ENCODE data around the gene HELZ.
"Not testable (repeated sequence)": the region's sequence is repeated elsewhere in the genome, so short reads cannot be mapped to it uniquely, and the experiment has no call there.

HELZ gene

DNA sequence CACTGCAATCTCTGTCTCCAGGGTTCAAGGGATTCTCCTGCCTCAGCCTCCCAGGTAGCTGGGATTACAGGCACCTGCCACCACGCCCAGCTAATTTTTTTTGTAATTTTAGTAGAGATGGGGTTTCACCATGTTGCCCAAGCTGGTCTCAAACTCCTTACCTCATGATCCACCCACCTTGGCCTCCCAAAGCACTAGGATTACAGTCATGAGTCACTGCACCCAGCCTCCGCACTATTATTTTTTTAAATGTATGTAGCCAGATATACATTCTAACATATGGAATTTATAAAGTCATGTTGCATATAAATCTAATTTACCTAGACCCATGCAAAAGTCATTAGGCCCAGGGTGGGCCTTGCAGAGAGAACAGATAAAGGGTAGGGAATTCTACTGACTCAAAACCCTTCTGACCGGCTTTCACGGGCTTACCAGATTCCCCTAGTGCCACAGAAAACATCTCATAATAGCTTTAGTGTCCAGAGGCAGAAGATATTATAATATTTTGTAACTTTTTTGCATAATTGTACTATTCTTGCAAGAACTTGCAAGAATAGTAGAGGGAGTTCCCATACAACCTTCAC, 20.5 kb upstream of the HELZ start:
- no peak for DNase-seq (ENCODE audit: low read depth)

DNA sequence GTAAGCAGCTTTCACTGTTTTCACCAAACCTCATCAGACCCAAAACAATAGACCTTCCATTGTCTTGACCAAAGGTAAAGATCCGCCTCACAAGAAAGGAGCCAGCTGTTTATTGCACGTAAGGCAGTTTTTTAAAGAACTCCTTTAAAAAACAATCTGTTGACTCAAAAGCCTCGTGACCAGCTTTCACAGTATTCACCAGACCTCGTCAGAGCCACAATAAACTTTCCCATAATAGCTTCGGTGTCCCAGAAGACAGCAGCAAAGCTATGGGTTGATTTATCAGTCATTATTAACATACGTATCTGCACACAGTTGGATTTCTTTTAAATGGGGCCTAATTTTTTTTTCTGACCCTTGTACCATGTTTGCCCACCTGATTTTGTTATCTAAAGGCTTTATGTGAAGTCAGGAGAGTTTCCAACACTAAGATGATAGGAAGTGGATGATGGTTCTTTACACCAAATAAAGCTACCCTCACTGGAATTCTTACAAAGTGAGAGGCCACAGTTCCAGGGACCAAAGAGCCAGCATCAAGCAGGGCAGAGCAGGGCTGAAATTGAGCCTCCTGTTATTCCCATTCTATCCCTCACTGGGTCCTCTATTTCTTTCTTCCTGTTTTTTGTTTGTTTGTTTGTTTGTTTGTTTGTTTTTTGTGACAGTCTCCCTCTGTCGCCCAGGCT, 17.6 kb upstream of the HELZ start:
- no peak for DNase-seq (ENCODE audit: low read depth)

DNA sequence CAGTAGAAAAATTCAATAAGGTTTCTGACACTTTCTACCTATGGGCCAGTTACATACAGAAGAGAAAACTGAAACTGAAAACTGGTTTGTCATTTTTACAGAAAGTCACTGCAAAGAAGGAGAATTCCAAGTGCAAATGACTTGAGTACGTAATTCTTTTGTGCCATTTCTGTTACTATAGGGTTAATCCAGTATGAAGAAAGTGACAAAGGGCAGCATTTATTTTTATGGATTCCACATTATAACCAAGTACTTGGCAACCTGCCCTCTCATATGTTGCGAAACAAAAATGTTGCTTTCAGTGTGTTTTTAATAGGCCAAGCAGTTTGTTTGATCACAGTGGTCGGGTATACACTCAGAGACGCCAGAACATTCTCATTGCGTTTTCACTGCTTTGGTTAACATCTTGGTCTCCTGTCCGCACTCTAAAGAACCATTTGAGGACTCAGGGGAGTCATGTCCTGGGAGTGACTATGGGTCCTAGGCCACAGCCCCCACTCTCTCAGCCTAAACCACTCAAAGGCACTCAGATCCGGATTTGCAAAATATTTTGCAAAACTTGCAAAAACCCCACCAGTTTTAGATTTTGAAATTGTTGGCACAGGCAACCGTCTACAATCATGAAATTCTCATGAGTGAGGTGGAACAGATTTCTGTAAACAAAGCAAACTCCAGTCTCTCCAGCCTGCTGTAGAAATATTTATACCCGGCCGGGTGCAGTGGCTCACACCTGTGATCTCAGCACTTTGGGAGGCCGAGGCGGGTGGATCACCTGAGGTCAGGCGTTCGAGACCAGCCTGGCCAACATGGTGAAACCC, 15.4 kb upstream of the HELZ start:
- peak; percentile 88 for DNase-seq (ENCODE audit: low read depth)

DNA sequence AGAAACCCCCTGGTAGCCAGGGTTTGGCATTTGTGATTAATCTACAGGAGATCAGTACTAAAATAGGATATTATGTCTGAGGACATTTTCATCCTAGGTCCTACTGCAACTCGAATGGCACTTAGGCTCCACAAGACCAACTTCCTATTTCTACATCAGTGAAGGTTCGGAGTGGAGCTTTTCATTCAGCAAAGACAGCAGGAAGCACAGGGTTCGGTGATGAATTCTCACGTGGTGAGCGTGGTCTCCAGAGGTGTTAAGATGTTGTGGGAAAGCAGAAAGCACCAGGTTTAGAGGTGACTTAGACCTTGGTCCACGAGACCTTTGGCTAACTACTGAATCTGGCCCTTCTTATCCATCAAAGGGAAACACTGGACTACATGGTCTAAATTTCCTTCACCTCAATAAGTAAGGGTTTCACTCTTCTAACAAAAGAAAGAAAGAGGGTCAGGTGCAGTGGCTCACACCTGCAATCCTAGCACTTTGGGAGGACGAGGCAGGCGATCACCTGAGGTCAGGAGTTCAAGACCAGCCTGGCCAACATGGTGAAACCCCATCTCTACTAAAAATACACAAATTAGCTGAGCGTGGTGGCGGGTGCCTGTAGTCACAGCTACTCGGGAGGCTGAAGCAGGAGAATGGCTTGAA, 13.9 kb upstream of the HELZ start:
- DNase-seq (ENCODE audit: low read depth) = no peak

DNA sequence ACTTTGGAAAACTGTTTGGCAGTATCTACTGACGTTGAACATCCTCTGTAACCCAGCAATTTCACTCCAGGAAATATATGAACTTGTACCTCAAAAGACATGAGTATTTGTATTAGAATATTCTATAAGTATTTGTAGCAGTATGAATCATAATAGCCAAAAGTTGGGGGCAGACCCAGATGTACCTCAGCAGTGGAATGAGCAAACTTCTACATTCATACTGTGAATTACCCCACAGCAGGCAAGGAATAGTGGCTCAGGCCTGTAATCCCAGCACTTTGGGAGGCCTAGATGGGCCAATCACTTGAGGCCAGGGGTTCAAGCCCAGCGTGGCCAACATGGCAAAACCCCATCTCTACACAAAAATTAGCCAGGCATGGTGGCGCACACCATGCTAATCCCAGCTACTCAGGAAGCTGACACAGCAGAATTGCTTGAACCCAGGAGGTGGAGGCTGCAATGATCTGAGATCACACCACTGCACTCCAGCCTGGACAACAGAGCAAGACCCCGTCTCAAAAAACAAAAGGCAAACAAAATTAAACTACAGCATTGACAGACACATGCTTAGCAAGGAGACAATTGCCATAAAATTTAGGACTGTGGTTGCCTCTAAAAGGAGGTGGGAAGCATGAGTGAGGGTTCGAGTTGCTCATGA, 11.2 kb upstream of the HELZ start:
- no peak for DNase-seq (ENCODE audit: low read depth)

DNA sequence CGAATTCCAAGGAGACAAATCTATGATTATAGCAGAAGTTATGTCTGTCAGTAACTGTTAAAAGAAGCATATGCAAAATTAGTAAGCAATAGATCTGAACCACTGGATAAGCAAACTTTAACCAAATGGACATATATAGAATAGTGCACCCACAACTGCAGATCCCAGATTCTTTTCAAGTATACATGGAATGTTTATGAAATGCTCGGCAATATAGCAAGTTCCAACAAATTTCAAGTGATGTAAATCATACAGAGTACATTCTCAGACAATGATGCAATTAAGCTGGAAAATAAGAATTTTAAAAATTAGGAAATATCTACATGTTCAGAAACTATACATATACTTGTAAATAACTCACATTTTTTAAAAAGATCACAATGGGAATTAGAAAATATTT, 8.4 kb upstream of the HELZ start:
- peak; percentile 62 for DNase-seq (ENCODE audit: low read depth)

DNA sequence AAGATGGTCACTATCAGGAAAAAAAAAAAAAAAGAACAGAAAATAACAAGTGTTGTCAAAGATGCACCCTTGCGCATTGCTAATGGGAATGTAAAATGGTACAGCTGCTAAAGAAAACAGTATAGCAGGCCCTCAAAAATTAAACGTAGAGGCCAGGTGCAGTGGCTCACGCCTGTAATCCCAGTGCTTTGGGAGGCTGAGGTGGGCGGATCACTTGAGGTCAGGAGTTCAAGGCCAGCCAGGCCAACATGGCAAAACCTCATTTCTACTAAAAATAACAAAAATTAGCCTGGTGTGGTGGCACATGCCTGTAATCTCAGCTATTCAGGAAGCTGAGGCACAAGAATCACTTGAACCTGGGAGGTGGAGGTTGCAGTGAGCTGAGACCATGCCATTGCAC, 6.6 kb upstream of the HELZ start:
- DNase-seq (ENCODE audit: low read depth) = not testable (repeated sequence)

DNA sequence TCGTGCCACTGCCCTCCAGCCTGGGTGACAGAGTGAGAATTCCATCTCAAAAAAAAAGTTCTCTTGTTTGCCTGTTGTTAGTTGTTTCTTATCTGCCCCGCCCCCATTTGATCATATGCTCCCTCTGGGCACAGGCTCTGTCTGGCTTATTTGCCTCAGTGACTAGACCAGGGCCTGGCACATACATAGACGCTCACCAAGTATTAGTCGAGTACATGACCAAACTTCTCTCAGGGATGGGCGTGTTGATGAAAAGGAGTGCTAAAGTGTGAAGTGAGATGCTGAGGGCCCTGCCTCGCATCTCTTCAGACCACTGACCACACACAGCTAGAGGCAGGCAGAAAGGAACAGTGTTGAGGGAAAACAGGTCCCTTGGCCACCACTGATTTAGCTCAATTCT, 3.3 kb upstream of the HELZ start:
- DNase-seq (ENCODE audit: low read depth) = no peak

DNA sequence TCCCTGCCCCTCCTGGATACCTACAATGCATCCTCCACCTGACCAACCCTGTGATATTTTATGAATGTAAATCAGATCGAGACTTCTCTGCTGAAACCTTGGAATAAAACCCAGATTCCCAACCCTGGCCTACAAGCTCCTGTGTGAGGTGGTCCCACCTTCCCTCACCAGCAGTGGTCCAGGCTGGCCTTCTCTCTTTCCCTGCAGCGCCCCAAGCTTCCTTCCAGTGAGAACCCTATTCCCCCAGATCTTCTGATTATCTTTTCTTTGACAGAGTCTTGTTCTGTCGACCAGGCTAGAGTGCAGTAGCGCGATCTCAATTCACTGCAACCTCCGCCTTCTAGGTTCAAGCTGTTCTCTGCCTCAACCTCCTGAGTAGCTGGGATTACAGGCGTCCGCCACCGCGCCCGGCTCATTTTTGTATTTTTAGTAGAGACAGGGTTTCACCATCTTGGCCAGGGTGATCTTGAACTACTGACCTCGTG, 2.5 kb upstream of the HELZ start:
- DNase-seq (ENCODE audit: low read depth) = no peak

DNA sequence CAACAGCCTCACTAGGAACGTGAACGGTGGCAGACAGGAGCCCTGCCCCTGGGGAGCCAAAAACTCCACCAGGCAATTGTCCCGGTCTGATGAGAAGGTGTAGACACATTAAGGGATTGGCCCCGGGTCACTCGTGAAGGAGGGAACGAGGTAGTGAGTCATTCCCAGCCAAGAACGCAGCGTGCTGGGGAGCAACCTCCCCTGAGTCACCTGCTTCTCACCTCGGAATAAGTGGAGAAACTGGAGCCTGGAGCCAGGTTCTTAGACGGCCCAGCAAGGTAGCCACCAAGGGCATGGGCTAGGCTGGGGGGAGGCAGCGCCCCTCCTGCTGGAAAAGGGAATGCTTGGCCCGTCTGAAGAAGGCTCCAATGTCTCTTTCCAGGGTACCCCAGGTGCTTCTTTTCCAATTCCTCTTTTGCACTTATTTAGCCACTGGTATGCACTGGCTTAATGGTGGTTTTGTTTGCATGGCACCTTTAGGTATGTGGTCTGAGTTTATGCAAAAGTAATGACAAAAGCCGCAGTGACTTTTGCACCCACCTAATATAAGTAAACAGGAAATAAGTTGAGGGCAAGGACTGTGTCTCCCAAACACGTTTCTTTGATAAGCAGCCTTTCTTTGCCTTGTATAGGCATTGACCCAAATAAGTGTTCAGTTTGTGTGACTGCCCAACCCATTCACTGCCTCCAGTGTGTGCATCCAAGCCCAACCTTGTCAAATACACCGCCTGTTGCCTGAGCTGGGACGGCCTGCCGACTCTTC, 1.8 kb upstream of the HELZ start:
- peak; percentile 74 for DNase-seq (ENCODE audit: low read depth)

DNA sequence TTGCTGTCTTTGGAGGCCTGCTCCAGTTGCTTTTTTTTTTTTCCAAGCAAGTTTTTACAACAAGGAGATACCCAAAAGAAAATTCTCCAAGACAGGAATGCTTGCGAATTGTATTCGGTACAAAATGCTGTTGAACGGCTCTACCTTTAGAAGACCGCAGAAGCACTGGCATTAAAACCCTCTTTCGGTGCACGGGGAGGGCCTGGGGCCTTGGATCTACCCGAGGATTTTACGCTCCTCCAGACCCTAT, 1.3 kb upstream of the HELZ start:
- DNase-seq (ENCODE audit: low read depth) = peak; percentile 20

DNA sequence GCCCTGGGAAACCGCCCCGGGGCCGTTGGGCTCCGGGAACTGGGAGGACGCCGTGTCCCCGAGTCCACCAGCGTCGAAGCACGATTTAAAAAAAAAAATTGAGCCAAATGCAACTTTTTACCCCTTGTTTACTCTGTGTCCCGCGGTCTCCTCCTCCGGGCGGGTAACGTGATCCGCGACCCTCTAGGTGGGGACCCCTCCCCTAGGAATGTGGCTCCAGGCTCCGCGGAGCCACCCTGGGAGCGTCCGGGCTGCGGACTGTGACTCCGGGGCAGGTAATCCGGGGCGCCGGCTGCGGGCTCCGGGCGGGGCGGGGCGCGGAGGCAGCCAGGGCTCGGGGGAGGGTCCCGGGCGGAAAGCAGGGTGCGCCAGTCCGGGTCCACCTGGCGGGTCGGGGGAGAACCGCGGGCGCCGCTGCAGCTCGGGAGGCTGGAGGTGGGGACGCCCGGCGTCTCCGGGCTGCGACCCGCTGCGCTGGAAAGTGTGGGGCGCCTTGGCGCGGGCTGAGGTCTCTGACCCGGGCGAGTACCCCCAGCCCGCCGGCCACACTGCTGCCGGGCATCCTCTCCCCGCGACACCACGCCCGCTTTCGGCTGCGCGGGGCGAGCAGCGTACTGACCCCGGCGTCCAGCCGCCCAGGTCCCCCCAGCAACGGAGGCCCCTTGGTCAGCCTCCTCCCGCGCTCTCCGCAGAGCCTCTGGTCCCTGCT, 852 bp upstream of the HELZ start:
- no peak for DNase-seq (ENCODE audit: low read depth)

DNA sequence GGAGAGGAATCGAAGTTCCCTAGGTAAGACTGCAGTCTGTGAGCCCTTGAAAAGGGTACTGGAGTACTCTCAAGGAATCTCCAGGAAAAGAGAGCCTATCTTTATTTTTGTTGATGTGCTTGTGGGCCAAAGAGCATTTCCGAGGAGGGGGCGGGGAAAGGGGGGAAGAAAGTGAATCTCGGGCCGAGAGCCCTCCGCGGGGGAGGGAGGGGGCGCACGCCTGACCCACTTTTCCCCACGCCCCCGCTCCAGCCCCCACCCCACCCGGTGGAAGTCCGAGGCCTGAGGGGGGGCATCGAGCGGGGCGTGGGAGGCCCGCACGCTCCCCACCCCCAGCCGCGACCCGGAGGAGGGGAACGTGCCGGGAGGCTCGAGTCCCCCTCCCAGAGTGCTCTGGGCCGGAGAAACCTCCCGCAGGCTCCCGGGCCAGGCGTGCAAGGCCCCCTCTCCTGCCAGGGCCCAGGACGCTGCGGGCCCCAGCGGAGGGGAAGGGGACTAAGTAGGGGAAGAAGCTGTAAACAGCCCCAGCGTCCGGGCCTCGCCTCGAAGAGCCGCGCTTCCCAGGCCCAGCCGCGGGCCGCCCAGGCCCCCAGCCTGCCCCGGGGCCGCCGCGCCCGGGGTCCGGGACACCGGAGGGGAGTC, 444 bp downstream of the HELZ start:
- no peak for DNase-seq (ENCODE audit: low read depth)

DNA sequence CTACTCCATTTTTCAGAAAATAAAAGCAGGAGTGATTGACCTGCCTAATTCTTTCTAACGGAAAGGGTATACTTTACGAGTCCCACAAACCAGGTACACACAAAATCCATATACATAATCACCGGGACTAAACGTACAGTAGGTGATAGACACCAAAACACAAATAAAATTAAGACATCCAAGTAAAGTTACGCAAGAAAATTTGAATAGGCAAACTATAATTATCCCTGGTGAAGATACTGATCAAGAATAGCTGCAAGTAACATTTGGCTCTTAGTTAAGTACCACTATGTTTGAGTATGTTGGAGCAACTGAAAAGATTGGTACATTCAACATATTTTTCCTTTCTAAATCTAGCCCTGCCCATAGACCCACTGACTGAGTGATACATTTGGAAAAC, 1.7 kb downstream of the HELZ start:
- DNase-seq (ENCODE audit: low read depth) = no peak

DNA sequence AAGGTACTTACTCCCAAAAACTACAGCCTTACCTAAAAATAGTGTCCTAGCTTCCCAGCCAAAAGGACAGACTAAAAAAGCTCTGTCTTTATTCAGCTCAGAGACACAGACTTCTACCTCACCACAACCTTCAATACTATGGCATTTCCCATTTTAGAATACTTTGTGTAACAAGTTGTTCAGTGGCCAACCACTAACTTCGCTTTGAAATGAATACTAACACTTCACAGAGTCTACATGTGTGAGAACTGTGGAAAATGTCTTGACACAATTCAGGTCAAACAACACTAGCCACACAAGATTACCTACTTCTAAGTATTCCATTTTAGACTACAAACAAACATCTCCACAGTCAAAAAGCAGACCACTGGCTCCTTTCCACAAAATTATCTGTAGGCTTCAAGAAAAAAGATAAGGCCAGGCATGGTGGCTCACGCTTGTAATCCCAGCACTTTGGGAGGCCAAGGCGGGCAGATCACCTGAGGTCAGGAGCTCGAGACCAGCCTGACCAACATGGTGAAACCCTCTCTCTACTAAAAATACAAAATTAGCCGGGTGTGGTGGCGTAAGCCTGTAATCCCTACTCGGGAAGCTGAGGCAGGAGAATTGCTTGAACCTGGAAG, 3.2 kb downstream of the HELZ start:
- no peak for DNase-seq (ENCODE audit: low read depth)

DNA sequence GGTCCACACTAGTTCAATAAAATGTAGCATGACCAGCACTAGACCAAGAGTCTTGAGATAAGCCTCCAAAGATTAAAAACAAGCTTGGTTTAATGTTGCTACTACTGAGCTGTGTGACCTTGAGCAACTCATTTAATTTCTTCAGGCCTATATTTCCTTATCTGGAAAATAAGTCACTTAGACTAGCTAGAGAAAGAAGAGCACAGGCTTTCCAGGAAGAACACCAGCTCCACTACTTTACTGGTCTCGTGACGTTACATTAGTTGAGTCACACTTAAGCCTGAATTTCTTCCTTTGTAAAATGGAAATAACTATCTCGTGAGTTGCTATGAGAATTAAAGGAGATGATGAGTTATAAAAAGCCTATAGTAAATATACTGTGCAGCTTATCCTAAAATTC, 5.4 kb downstream of the HELZ start:
- peak; percentile 96 for DNase-seq (ENCODE audit: low read depth)

DNA sequence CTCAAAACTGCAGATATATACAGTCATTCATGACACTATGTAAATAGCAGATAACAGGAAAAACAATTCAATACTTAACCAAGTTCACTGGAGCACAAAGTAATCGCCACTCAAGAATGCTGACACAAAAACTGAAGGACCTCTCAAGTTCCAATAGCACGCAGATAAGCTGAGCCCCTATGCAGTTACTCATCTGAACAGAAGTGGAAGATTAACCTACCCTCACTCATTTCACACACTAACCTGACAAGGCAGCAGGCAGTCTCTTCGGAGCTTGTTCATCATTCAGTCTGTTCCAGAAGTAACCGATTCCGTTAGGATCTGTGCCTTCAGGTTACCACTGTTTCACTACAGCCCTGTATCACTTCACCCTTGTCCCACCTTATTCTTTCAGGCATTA, 6.0 kb downstream of the HELZ start:
- DNase-seq (ENCODE audit: low read depth) = no peak

DNA sequence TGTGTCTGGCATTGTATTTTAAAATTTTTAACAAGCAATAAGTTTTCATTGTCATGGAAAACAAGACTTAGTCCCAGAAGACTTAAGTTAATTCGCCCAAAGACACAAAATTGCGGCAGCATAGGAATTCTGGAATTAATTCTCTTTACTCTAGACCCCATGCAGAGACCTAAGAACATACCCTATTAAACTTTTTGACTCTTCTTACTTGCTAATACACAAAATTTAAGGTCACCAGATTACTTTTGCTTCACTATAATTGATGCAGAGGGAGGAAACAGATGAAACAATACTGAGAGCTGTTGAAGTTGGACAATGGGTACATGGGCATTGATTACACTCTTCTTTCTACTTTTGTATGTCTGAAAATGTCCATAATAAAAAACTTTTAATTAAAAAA, 12.6 kb downstream of the HELZ start:
- DNase-seq (ENCODE audit: low read depth) = no peak

DNA sequence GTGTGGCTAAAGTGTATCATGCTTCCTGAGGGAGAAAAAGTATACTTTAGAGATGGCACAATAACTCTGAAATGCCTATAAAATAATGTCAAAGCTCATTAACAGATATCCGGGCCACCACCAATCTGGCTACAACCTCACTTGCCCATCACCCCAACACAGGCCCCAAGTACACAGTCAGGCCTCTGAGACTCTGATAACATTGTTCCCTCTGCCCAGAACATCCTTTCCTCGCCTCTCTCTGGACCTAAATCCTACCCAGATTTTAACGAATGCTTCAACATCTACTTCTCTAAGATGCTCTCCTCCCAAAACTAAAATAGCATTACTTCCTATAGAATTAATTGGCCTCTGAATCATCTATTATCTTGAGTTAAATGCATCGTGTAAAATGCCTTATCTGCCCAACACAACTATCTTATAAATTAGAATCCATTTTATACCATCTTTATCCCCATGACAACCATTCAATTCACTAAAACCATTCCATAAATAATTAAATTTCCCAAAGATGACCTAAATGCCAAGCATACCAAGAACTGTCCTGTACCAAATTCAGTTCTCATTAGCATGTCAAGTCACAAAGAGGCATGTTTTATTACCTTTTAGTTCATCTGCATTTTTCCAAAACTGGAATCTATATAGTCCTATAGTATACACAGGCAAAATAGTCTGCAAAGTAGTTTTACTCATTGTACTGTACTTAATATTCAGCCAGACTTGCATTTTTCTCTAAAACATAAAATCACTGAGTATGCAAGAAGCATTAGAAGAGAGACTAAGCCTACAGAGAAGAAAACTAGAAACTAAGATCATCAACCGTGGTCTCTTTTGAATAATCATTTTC, 15.7 kb downstream of the HELZ start:
- DNase-seq (ENCODE audit: low read depth) = no peak

Data from amniotic epithelial cell (primary cell).